OCI-LY1 (cell line): Measurements from ENCODE around the gene CDC6.

Source experiments
- EZH2 ChIP-seq: fragments of 200-600 bp; sonication (generic), shearing (Covaris generic); IDR thresholded peaks from 2 replicates; pipeline ENCODE4 v1.8.0; 2017; ENCODE audit warnings: borderline replicate concordance, mixed run types, mild to moderate bottlenecking, antibody characterized with exemption, low read length, moderate library complexity, mixed read lengths
- TF ChIP-seq, protein P1 (sequence below): fragments of 200-600 bp; sonication (generic), shearing (Covaris generic); IDR thresholded peaks from 2 replicates; pipeline ENCODE4 v1.5.1; 2017; ENCODE audit warnings: mild to moderate bottlenecking, antibody characterized with exemption, low read length, moderate library complexity, mixed read lengths

DNA sequence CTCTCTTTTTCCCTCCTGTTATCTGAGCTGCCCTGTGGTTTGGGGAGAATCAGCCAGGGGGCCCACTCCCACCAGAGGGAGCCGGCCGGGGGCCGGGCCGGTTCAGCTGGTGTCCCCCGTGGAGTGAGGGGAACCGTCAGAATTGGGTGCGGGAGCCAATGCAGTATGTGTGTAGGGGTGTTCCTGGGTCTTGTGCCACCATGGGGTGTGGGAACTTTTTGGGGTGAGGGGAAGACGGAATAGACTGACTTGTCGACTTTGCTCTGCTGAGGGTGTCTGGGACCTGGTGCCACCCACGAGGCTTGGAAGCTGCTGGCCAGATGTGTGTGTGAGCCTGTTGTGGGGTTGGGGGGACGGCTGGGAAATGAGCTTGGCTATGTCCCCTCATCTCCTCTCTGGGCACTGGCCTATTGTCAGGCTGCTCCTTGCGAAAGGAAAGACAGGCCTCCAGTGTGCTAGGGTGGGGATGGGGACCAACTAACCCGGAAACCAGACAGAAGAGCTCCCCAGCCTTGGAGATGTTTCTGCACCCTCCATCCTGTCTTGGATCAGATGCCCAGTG lies 31.2 kb downstream of the CDC6 start:
- TF ChIP-seq, protein P1, sequence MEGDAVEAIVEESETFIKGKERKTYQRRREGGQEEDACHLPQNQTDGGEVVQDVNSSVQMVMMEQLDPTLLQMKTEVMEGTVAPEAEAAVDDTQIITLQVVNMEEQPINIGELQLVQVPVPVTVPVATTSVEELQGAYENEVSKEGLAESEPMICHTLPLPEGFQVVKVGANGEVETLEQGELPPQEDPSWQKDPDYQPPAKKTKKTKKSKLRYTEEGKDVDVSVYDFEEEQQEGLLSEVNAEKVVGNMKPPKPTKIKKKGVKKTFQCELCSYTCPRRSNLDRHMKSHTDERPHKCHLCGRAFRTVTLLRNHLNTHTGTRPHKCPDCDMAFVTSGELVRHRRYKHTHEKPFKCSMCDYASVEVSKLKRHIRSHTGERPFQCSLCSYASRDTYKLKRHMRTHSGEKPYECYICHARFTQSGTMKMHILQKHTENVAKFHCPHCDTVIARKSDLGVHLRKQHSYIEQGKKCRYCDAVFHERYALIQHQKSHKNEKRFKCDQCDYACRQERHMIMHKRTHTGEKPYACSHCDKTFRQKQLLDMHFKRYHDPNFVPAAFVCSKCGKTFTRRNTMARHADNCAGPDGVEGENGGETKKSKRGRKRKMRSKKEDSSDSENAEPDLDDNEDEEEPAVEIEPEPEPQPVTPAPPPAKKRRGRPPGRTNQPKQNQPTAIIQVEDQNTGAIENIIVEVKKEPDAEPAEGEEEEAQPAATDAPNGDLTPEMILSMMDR = no peak
- TF ChIP-seq EZH2 = no peak
